GM18508 (cell line): ENCODE measurements around the gene GGA2.

ENCODE experiments used
- ATAC-seq: cut with Tn5 transposase; IDR thresholded peaks from one replicate; pipeline ENCODE4 v1.9.1; 2021; ENCODE audit warnings: moderate number of reproducible peaks; ENCODE audit not compliant: insufficient read depth, unreplicated experiment

The GGA2 gene

GRCh38 chr16:23424292-23424958, 85.9 kb downstream of the GGA2 start:
- no peak for ATAC-seq

DNA sequence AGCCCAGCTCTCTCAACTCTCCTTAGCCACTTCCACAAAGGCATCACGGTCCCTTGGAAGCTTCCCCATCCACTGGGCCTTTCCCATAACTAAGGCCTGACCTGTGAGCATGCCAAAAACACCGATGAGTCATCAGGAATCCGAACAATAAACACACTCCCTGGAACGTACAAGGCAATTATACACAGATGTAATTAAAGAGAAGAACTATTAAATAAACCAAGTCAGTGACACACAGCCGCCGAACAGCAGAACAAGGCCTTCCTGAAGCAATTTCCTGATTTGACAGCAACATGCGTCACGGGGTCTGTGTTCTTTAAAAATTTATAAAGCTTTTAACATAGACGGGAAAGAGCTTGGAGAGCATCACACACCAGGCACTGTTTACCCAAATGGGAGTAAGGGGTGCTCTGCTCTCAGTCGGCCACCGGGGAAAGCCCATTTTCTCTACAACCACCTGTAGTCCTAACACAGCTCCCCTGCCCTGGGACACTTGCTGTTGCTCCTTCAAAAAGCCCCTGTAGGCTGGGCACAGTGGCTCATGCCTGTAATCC, 86.7 kb downstream of the GGA2 start:
- no peak for ATAC-seq

GRCh38 chr16:23420011-23420410, 90.3 kb downstream of the GGA2 start:
- ATAC-seq: no peak

GRCh38 chr16:23416816-23417215, 93.5 kb downstream of the GGA2 start:
- ATAC-seq: no peak

DNA sequence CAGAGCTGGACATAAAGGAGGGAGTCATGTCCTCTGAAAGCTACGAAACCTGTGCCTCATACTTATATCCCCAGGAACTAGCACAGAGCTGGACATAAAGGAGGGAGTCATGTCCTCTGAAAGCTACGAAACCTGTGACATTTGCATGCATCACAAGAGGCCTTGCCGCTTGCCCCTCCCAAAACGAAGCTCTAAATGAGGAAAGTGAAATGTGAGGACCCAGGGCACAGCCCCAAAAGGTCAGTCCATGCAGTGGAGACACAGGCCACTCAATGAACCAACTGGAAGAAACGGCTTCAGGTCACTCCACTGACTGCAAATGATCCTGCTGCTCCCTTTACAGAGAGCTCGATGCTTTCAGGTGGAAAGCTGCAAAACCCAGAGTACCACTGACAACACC, 95.6 kb downstream of the GGA2 start:
- no peak for ATAC-seq
